Right ventricle myocardium superior (tissue), 1 donor: ENCODE measurements around the gene ULBP3. TPM values are rescaled to one million over a fixed set of nuclear protein-coding genes. Genes with fewer than 3 reads are reported as not detected.

Experiments used
- ATAC-seq: fragments of 200-7000 bp; cut with Tn5 transposase; one replicate; pipeline ENCODE4 v1.9.1; 2020; ENCODE audit warnings: mild to moderate bottlenecking; ENCODE audit not compliant: poor library complexity
- DNase-seq: peaks from one replicate; pipeline ENCODE4 v3.0.0-alpha.2; 2020
- intact Hi-C: fragments of 100-400 bp; cut with DNase I; formaldehyde crosslinking; loops from one replicate; pipeline ENCODE4 v1.11.2; 2022
- long read RNA-seq: library from polyadenylated mRNA; unstranded; transcript quantifications from one replicate; pipeline ENCODE4 v2.0.0, GENCODE V29; 2021
- total RNA-seq: library from RNA; stranded (reverse); fragmentation: NEBNext Ultra II Directional; extraction: Animal tissue kit (Norgen Biotek cat#: 25700); gene quantifications from one replicate; pipeline ENCODE4 v1.2.1, GENCODE V29; 2021
- donor health status: DM: no; HTN: yes; CAD: no; lungs with severe emphysema.

Gene ULBP3
- total RNA-seq, result 0.83 TPM
- long read RNA-seq, result 0 reads

GRCh38 chr6:150068720-150069648 lies at the start of gene ULBP3:
Gene ULBP3, minus strand, starts transcription at chr6:150069121. Its CDS starts 55 bp downstream, at chr6:150069066.
- intact Hi-C loops, result no loop called here
- DNase-seq (peak; percentile 92), ATAC-seq (peak; percentile 96)

GRCh38 chr6:150118627-150119026 lies 49.7 kb upstream of the ULBP3 start:
- intact Hi-C loops, result no loop called here
- ATAC-seq (peak; percentile 25), DNase-seq (no peak)

- ATAC-seq (no peak), DNase-seq (no peak)
- intact Hi-C loops, result no loop called here
These were observed 49.3 kb upstream of the ULBP3 start for GRCh38 chr6:150118203-150118602.

- intact Hi-C loops, result no loop called here
- ATAC-seq, result no peak
- DNase-seq, result no peak
These were observed 47.4 kb upstream of the ULBP3 start for GRCh38 chr6:150116200-150116800.

GRCh38 chr6:150115769-150116168 lies 46.8 kb upstream of the ULBP3 start:
- no peak for ATAC-seq
- no peak for DNase-seq
- intact Hi-C loops, result no loop called here

GRCh38 chr6:150112233-150112632 lies 43.3 kb upstream of the ULBP3 start:
- DNase-seq (no peak), ATAC-seq (no peak)
- intact Hi-C loops, result no loop called here

GRCh38 chr6:150102750-150103270 lies 33.9 kb upstream of the ULBP3 start:
- DNase-seq (no peak), ATAC-seq (no peak)
- intact Hi-C loops, result no loop called here

- DNase-seq (no peak), ATAC-seq (no peak)
- intact Hi-C loops, result no loop called here
These were observed 31.8 kb upstream of the ULBP3 start for GRCh38 chr6:150100745-150101144.

GRCh38 chr6:150099953-150100352 lies 31.0 kb upstream of the ULBP3 start:
- intact Hi-C loops, result no loop called here
- ATAC-seq (no peak), DNase-seq (no peak)

GRCh38 chr6:150099546-150099945 lies 30.6 kb upstream of the ULBP3 start:
- intact Hi-C loops, result no loop called here

GRCh38 chr6:150098155-150098554 lies 29.2 kb upstream of the ULBP3 start:
- ATAC-seq, result no peak
- DNase-seq, result no peak
- intact Hi-C loops, result no loop called here

More at GRCh38 chr6:150099546-150099945, 30.6 kb upstream of the ULBP3 start:
- DNase-seq (no peak), ATAC-seq (no peak)

- no peak for DNase-seq
- no peak for ATAC-seq
- intact Hi-C loops, result no loop called here
These were observed 24.5 kb upstream of the ULBP3 start for GRCh38 chr6:150093397-150093796.

GRCh38 chr6:150091476-150091875 lies 22.6 kb upstream of the ULBP3 start:
- DNase-seq (no peak), ATAC-seq (no peak)
- intact Hi-C loops, result no loop called here

- no peak for DNase-seq
- intact Hi-C loops, result no loop called here
- ATAC-seq, result no peak
These were observed 21.4 kb upstream of the ULBP3 start for GRCh38 chr6:150090328-150090727.

- intact Hi-C loops, result loop anchor here (10.0 kb wide), 1 partner anchor 166 kb away; no protein-coding TSS in a partner anchor
- ATAC-seq (no peak), DNase-seq (no peak)
These were observed 19.7 kb upstream of the ULBP3 start for GRCh38 chr6:150088481-150089154.

GRCh38 chr6:150087336-150087735 lies 18.4 kb upstream of the ULBP3 start:
- DNase-seq (no peak), ATAC-seq (no peak)
- intact Hi-C loops, result loop anchor here (10.0 kb wide), 1 partner anchor 167 kb away; no protein-coding TSS in a partner anchor

GRCh38 chr6:150086026-150086425 lies 17.1 kb upstream of the ULBP3 start:
- ATAC-seq (no peak), DNase-seq (no peak)
- intact Hi-C loops, result loop anchor here (10.0 kb wide), 1 partner anchor 169 kb away; no protein-coding TSS in a partner anchor

GRCh38 chr6:150084426-150084825 lies 15.5 kb upstream of the ULBP3 start:
- DNase-seq (no peak), ATAC-seq (no peak)
- intact Hi-C loops, result loop anchor here (5.0 to 10.0 kb wide), 3 partner anchors 170 to 313 kb away; no protein-coding TSS in a partner anchor

- intact Hi-C loops, result loop anchor here (5.0 to 10.0 kb wide), 3 partner anchors 171 to 313 kb away; no protein-coding TSS in a partner anchor
- DNase-seq, result no peak
- no peak for ATAC-seq
These were observed 14.9 kb upstream of the ULBP3 start for GRCh38 chr6:150083839-150084238.
